IPS DF 6.9 (cell line): Measurements from ENCODE around the gene CDHR1.

Experiments
- DNase-seq: peaks from one replicate; pipeline ENCODE4 v3.0.0-alpha.2; 2013; ENCODE audit warnings: low read depth, low spot score
- H3K27ac ChIP-seq: one replicate; pipeline ENCODE4 v1.5.1; 2013; ENCODE audit warnings: low read length, control low read depth
- H3K27me3 ChIP-seq: 2 replicates; pipeline ENCODE4 v1.6.1; 2013; ENCODE audit warnings: mild to moderate bottlenecking, low read length; ENCODE audit not compliant: control insufficient read depth, insufficient read depth
- H3K36me3 ChIP-seq: 2 replicates; pipeline ENCODE4 v1.6.1; 2013; ENCODE audit warnings: low read length; ENCODE audit not compliant: control insufficient read depth, insufficient read depth
- H3K4me1 ChIP-seq: 2 replicates; pipeline ENCODE4 v1.6.1; 2013; ENCODE audit warnings: low read length; ENCODE audit not compliant: control insufficient read depth, insufficient read depth
- H3K4me3 ChIP-seq: 2 replicates; pipeline ENCODE4 v1.5.1; 2013; ENCODE audit warnings: mild to moderate bottlenecking, low read length
- H3K9me3 ChIP-seq: 2 replicates; pipeline ENCODE4 v1.6.1; 2013; ENCODE audit warnings: low read length, inconsistent platforms; ENCODE audit not compliant: control insufficient read depth, insufficient read depth
- WGBS: extraction: QIAGEN DNeasy Blood & Tissue Kit; methylation state at CpG from one replicate; pipeline ENCODE4 v1.1.7; 2013; ENCODE audit warnings: mixed read lengths, missing lambda C conversion rate; ENCODE audit not compliant: insufficient read length, insufficient coverage; 5-methylcytosine and 5-hydroxymethylcytosine counted together

The CDHR1 gene

DNA sequence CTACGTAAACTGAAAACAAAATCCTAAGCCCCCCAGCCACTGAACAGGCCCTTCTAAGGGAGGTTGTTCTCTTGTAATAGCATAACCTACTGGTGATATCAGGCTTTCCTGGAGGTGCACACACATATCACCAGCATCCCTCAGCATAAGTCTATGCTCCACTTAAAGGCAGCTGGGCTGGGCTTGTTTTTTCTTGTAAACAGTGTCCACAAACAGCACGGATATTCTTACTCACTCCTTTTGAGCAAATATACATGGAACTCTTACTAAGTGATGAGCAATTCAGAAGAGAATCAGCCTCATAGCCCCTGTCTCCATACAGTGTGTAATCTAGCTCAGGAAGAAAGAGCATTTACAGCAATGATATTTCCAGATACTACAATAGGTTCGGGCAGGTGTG, 44.6 kb downstream of the CDHR1 start:
- DNase-seq = no peak
- Histone ChIP-seq H3K27ac (no peak overlapping the region), H3K36me3 (no peaks in the 10 kb centered on the region), H3K27me3 (no peaks in the 10 kb centered on the region; the same call in 1 of the 2 replicates), H3K4me1 (no peaks in the 10 kb centered on the region), H3K4me3 (no peak overlapping the region), H3K9me3 (no peaks in the 10 kb centered on the region)
- WGBS = no CpG with 5 or more reads among the region's 3 CpGs

DNA sequence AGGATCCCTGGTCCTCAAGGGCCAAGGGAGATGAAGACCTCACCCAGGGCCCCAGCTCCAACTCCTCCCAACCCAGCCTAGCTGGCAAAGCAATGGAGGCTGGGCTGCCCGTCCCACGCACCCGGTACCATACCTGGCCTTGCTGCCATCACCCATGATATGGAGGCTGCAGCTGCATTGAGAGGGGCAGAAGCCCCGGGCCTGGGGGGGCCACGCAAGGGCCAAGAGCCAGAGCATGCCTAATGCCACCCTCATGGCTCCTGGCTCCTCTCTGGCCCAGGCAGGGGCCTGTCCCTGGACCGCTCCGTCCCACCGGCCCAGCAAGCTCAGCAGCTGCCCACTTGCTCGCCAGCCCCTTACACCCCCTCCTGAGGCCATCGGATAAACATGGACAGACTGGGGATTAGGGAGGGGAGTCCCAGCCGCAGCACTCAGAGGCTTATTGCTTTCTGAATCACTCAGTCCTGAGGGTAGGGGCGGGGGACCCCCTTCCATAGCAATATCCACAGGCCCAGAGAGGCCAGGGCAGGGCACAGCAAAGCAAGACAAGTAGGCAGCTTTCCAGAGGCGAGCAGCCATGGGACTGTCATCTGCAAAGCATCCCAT, 47.0 kb downstream of the CDHR1 start, which contains the start of gene LRIT1:
Gene LRIT1, minus strand, starts transcription at position 362 of the 606 bp plus-strand sequence. Its CDS starts 107 bp downstream, at position 255.
- no CpG with 5 or more reads among the region's 13 CpGs for WGBS
- Histone ChIP-seq H3K9me3 (no peaks in the 10 kb centered on the region), H3K36me3 (no peaks in the 10 kb centered on the region), H3K4me1 (no peaks in the 10 kb centered on the region), H3K27me3 (no peaks in the 10 kb centered on the region; the same call in 1 of the 2 replicates), H3K27ac (no peak within 1 kb of the TSS), H3K4me3 (no peak within 1 kb of the TSS)
- no peak for DNase-seq

DNA sequence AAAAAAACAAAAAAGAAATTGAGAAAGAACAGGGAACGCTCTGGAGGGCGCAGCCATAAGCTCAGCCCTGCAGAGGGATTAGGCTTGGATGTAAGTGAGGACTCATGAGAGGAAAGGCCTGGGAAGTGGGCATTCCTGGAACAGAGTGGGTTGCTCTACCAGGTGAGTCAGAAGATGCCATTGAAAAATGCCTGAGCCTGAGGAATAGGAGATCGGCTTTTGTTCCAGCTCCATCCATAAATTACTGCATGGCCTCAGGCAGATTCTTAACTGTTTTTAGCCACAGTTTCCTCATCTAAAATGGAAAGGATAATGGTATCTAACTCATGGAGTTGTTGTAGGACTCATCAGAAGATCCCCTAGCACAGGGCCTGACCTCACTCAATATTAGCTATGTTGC, 49.4 kb downstream of the CDHR1 start:
- Histone ChIP-seq H3K9me3 (no peaks in the 10 kb centered on the region), H3K27me3 (no peaks in the 10 kb centered on the region), H3K27ac (no peak overlapping the region), H3K4me3 (no peak overlapping the region), H3K36me3 (no peaks in the 10 kb centered on the region), H3K4me1 (no peaks in the 10 kb centered on the region)
- no CpG with 5 or more reads among the region's 3 CpGs for WGBS
- no peak for DNase-seq

DNA sequence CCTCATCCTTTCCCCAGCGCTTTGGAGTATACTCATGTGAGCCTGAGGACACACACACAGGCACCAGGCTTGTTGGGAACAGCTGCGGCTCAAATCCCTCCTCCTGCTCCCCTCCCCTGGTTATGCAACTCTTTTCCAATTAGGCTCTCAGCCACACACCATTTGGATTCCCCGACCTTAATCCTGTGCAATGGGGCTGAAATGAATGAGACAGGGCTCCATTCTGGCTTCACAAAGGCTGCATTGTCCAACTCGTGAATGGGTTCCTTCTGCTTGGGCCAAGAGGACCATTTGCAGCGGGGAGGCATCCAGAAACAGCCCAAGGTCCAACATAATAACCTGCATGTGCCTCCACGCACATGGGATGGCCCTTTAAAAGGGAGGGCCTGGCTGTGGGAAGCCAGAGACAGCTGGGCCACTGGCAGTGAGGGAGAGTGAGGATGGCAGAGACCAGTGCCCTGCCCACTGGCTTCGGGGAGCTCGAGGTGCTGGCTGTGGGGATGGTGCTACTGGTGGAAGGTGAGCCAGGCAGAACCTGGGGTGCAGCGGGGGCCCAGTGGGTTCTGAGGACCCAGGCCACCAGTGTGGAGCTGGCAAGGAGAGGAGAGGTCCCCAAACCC, 50.4 kb downstream of the CDHR1 start, which contains the start of gene RGR:
Gene RGR, plus strand, starts transcription at position 403 of the 620 bp plus-strand sequence. Its CDS starts 38 bp downstream, at position 441.
- WGBS = no CpG with 5 or more reads among the region's 9 CpGs
- H3K27ac ChIP-seq = no peak within 1 kb of the TSS
- H3K36me3 ChIP-seq = no peaks in the 10 kb centered on the region
- H3K4me3 ChIP-seq = no peak within 1 kb of the TSS
- no peaks in the 10 kb centered on the region for H3K9me3 ChIP-seq
- H3K4me1 ChIP-seq = no peaks in the 10 kb centered on the region
- H3K27me3 ChIP-seq = no peaks in the 10 kb centered on the region
- DNase-seq = no peak

DNA sequence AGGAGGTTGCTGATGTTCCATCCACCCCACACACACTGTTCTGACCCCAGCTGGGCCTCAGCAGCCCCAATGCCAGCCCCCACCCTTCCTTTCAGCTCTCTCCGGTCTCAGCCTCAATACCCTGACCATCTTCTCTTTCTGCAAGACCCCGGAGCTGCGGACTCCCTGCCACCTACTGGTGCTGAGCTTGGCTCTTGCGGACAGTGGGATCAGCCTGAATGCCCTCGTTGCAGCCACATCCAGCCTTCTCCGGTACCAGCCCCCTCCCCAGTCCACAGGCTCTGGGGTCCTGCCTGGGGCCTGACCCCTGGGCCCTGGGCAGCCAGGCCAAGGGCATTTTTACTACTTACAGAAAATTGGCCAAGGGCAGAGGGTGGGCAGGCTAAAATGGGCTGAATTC, 53.2 kb downstream of the CDHR1 start:
- H3K27ac ChIP-seq = no peak overlapping the region
- no peaks in the 10 kb centered on the region for H3K9me3 ChIP-seq
- DNase-seq = no peak
- no CpG with 5 or more reads among the region's 6 CpGs for WGBS
- no peak overlapping the region for H3K4me3 ChIP-seq
- H3K4me1 ChIP-seq = no peaks in the 10 kb centered on the region
- H3K27me3 ChIP-seq = no peaks in the 10 kb centered on the region
- no peaks in the 10 kb centered on the region for H3K36me3 ChIP-seq

DNA sequence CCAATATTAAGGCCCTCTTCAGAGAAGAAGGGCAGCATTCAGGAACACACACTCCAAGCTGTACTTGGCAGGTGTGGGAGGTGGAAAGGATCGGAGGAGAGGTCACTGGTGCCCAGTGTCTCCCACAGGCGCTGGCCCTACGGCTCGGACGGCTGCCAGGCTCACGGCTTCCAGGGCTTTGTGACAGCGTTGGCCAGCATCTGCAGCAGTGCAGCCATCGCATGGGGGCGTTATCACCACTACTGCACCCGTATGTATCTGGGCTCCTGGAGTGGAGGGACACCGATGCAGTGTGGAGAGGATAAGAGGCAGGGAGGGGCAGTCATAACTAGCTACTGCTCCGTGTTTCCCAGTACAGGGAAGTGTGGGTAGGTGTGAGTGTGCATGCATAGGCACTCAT, 54.5 kb downstream of the CDHR1 start:
- H3K4me3 ChIP-seq = no peak overlapping the region
- H3K27me3 ChIP-seq = no peaks in the 10 kb centered on the region
- no peaks in the 10 kb centered on the region for H3K9me3 ChIP-seq
- H3K27ac ChIP-seq = no peak overlapping the region
- WGBS = no CpG with 5 or more reads among the region's 12 CpGs
- H3K36me3 ChIP-seq = no peaks in the 10 kb centered on the region
- no peaks in the 10 kb centered on the region for H3K4me1 ChIP-seq
- DNase-seq = no peak

DNA sequence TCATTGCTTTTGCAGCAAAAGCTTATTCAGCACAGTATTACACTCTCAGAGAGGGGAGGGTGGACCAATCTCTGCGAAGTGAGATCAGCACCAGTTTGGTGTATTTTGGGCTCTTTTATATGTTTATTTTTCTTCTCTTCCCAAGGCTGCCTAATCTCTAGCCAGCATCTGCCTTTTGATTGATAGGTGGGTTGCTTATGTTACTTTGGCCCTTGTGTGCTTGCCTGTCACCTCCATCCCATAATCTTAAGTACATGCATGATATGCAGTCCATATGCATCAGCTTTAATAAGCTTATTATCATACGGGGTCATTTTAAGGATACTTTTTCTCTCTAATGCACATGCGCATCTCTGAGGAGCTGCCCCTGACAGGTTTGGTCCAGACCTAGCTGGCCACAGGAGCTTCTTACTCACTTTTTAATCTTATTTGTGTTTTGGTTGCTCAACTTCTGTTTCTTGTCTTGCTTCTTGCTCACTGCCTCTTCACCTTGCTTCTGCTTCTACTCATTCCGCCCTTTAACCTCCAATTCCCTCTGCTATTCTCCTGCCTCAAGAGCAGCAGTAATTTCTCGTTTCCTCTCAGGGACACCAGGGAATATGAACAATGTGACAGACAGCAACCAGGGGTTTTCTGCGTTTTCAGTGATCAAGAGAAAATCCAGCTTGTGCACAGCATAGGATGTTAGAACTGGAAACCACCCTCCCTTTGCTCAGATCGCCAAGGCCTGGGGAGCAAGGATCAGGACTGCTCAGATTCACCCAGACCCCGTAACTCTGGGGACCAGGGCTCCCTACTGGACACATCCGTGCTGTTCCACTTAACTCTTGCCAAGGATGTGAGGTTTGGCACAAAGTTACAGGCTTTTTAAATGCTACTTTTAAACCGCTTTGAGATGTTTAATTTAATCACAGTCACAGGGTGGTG, 60.5 kb downstream of the CDHR1 start:
- Histone ChIP-seq H3K27me3 (no peaks in the 10 kb centered on the region), H3K27ac (no peak overlapping the region), H3K4me3 (no peak overlapping the region), H3K4me1 (no peaks in the 10 kb centered on the region), H3K36me3 (no peaks in the 10 kb centered on the region), H3K9me3 (no peaks in the 10 kb centered on the region)
- no peak for DNase-seq
- no CpG with 5 or more reads among the region's 10 CpGs for WGBS

DNA sequence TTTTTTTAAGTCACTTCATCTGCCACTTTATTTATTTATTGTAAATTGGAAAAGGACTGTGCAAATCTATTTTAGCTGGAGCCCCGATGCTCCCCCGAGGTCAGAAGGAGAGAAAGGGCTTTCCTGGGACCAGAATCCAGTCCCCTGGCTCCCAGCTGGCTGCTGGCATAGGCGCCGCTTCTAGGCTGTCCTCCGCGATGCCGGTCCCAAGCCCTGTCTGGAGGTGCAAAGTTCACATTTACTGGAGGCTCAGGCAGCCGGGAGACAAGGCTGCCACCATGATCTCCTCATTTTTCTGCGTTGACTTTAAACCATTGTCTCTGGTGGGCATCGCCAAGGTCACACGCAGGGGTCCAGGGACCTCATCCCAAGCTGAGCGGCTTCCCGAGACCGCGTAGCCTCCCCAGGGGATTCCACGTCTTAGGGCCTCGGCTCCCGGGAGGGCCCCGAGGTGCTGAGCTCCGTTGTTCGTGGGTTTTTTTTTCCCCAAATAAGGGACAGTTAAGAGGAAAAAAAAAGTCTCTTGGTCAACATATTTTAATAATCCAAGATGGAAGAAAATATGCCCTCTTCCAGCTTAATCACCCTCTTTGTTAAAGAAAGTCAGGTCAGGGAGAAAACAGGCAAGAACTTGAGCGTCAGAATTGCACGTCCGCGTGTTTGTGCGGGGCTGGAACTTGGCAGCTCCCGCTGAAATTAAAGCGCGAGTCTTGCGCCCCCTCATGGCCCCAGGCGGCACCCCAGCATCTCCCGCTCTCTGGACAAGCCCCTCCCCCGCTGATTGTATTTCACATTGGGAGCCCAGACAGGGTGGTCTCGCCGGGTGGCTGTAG, 62.4 kb downstream of the CDHR1 start:
- no peak overlapping the region for H3K4me3 ChIP-seq
- H3K36me3 ChIP-seq = no peaks in the 10 kb centered on the region
- H3K27ac ChIP-seq = no peak overlapping the region
- H3K4me1 ChIP-seq = no peaks in the 10 kb centered on the region
- no peaks in the 10 kb centered on the region for H3K9me3 ChIP-seq
- H3K27me3 ChIP-seq = no peaks in the 10 kb centered on the region
- no CpG with 5 or more reads among the region's 35 CpGs for WGBS
- peak; percentile 52 for DNase-seq

DNA sequence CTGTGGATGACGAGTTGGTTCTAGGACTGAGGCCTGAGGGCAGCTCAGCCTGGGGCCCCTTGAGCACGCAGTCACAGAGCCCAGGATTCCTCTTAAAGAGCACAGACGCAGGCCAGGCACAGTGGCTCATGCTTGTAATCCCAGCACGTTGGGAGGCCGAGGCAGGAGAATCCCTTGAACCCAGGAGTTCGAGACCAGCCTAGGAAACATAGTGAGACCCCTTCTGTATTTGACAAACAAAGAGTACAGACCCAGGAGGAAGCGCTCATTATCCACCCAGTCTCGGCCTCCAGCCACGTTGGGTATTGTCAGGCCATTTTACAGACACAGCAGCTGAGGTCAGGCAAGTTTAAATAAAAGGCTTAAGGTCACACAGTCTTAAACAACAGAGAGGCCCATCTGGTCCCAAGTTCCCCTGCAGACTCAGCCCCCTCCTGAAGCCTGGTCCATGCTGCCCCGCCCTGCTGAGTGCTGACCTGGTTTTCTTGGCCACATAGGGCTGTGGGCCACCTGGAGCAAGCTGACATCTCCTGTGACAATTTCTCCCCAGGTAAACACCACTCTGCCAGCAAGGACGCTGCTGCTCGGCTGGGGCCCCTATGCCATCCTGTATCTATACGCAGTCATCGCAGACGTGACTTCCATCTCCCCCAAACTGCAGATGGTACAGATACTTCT, 63.1 kb downstream of the CDHR1 start:
- no peaks in the 10 kb centered on the region for H3K36me3 ChIP-seq
- no peaks in the 10 kb centered on the region for H3K27me3 ChIP-seq
- no CpG with 5 or more reads among the region's 15 CpGs for WGBS
- H3K4me3 ChIP-seq = no peak overlapping the region
- DNase-seq = no peak
- H3K4me1 ChIP-seq = no peaks in the 10 kb centered on the region
- no peak overlapping the region for H3K27ac ChIP-seq
- no peaks in the 10 kb centered on the region for H3K9me3 ChIP-seq
